HL-60 (cell line): Measurements from ENCODE around the gene CLUH.
A peak's percentile ranks its signal among the peaks of the same experiment; 100 is the strongest.

Experiments
- DNase-seq, 2 experiments: peaks; one replicate each; pipeline ENCODE4 v3.0.0-alpha.2; 2010 to 2020; ENCODE audit warnings: low read depth in 1 of 2, low spot score in 1 of 2
- H3K27ac ChIP-seq: fragments of 250-450 bp; sonication (Bioruptor Pico); replicated peaks from 2 replicates; pipeline ENCODE4 v1.5.1; 2020; ENCODE audit warnings: mild to moderate bottlenecking, moderate library complexity
- H3K27me3 ChIP-seq: fragments of 250-450 bp; sonication (Bioruptor Pico); 2 replicates; pipeline ENCODE4 v1.5.1; 2021; ENCODE audit warnings: mild to moderate bottlenecking, moderate library complexity; ENCODE audit not compliant: insufficient read depth, poor library complexity, severe bottlenecking
- H3K4me3 ChIP-seq: replicated peaks from 2 replicates; pipeline ENCODE4 v1.5.1; 2011; ENCODE audit warnings: mild to moderate bottlenecking, control low read depth, low read length; ENCODE audit not compliant: insufficient read depth
- GABPA ChIP-seq: IDR thresholded peaks from 2 replicates; pipeline ENCODE4 v1.6.1; 2012; ENCODE audit warnings: low read depth
- POLR2AphosphoS5 ChIP-seq: IDR thresholded peaks from 2 replicates; pipeline ENCODE4 v1.6.1; 2012; ENCODE audit warnings: low read depth
- SPI1 ChIP-seq: IDR thresholded peaks from 2 replicates; pipeline ENCODE4 v1.6.1; 2012; ENCODE audit warnings: low read depth, mild to moderate bottlenecking, borderline replicate concordance
- TF ChIP-seq, protein P1 (sequence below): IDR thresholded peaks from one replicate; pipeline ENCODE4 v1.5.1; 2011; ENCODE audit warnings: low read length, control low read depth, inconsistent platforms; ENCODE audit not compliant: insufficient read depth
- TF ChIP-seq, protein P2 (sequence below): IDR thresholded peaks from 2 replicates; pipeline ENCODE4 v1.6.1; 2012; ENCODE audit warnings: low read depth; ENCODE audit not compliant: insufficient replicate concordance

Gene CLUH

DNA sequence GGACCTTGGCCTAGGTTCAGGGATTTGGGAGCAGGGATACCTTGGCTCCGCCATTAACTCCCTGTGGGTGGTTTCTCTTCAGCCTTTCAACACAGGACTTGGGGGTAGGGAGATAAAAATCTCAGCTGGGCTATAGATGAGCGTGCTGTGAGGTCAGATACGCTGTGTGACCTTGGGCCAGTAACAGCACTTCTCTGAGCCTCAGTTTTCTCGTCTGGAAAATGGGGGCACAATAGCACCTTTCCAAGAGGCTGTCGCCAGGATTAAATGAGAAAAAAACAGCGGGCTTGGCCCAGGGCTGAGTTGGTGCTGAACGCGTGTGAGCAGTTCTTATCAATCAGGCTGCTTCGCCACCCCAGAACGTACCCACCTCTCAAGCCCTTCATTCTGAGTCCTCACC, 20.2 kb upstream of the CLUH start:
- no peak overlapping the region for H3K27ac ChIP-seq
- no peak for DNase-seq
- H3K27me3 ChIP-seq: no peaks in the 10 kb centered on the region
- no peak overlapping the region for H3K4me3 ChIP-seq
- TF ChIP-seq POLR2AphosphoS5 (no peak), SPI1 (no peak), GABPA (no peak)
- TF ChIP-seq, protein P1, sequence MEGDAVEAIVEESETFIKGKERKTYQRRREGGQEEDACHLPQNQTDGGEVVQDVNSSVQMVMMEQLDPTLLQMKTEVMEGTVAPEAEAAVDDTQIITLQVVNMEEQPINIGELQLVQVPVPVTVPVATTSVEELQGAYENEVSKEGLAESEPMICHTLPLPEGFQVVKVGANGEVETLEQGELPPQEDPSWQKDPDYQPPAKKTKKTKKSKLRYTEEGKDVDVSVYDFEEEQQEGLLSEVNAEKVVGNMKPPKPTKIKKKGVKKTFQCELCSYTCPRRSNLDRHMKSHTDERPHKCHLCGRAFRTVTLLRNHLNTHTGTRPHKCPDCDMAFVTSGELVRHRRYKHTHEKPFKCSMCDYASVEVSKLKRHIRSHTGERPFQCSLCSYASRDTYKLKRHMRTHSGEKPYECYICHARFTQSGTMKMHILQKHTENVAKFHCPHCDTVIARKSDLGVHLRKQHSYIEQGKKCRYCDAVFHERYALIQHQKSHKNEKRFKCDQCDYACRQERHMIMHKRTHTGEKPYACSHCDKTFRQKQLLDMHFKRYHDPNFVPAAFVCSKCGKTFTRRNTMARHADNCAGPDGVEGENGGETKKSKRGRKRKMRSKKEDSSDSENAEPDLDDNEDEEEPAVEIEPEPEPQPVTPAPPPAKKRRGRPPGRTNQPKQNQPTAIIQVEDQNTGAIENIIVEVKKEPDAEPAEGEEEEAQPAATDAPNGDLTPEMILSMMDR: no peak

DNA sequence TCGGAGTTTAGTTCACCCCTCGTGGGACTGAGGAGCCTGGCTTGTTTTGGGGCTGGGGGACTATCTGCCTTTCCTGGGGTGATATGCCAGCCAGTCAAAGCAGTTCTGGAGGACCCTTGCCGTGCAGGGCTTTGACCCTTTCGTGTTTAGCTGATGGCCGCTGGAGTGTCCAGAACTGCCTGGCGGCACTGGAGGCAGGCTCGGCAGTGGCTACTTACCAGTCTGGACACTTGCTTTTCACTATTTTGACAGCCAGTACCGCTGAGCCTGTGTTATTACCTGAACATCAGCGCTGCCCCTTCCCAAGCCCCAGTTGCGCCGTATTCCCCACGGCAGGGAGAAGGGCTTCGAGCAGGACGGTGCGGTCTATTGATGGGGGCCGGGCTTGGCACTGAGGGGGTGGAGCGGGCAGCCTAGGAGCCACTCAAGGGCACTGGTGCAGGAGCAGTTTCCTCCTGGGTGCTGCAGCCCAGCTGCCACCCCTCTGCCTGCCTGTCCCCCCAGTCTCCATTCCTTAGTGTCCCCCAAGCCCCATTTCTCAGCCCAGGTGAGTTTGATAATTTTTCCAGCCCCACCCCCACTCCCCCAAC, 19.3 kb upstream of the CLUH start:
- H3K27ac ChIP-seq: no peak overlapping the region
- H3K4me3 ChIP-seq: no peak overlapping the region
- TF ChIP-seq, protein P2, sequence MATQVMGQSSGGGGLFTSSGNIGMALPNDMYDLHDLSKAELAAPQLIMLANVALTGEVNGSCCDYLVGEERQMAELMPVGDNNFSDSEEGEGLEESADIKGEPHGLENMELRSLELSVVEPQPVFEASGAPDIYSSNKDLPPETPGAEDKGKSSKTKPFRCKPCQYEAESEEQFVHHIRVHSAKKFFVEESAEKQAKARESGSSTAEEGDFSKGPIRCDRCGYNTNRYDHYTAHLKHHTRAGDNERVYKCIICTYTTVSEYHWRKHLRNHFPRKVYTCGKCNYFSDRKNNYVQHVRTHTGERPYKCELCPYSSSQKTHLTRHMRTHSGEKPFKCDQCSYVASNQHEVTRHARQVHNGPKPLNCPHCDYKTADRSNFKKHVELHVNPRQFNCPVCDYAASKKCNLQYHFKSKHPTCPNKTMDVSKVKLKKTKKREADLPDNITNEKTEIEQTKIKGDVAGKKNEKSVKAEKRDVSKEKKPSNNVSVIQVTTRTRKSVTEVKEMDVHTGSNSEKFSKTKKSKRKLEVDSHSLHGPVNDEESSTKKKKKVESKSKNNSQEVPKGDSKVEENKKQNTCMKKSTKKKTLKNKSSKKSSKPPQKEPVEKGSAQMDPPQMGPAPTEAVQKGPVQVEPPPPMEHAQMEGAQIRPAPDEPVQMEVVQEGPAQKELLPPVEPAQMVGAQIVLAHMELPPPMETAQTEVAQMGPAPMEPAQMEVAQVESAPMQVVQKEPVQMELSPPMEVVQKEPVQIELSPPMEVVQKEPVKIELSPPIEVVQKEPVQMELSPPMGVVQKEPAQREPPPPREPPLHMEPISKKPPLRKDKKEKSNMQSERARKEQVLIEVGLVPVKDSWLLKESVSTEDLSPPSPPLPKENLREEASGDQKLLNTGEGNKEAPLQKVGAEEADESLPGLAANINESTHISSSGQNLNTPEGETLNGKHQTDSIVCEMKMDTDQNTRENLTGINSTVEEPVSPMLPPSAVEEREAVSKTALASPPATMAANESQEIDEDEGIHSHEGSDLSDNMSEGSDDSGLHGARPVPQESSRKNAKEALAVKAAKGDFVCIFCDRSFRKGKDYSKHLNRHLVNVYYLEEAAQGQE: no peak
- no peak for TF ChIP-seq SPI1
- TF ChIP-seq, protein P1: no peak
- no peak for TF ChIP-seq POLR2AphosphoS5
- no peak for TF ChIP-seq GABPA
- no peak for DNase-seq
- no peaks in the 10 kb centered on the region for H3K27me3 ChIP-seq

DNA sequence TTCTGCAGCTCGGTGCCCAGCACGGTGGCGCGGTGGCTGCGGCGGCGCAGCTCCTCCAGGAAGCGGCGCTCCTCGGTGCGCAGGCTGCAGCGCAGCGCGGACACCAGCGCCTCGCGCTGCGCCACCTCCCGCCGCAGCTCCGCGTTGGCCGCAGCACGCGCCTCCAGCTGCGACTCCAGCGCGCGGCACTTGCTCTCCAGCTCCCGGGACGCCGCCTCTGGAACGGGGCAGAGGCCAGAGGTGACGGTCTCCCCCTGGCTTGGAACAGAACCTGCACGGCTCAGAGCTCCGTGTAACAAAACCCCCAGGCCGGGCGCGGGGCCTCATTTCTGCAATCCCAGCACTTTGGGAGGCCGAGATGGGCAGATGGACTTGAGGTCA, 13.2 kb upstream of the CLUH start:
- DNase-seq: peak in 1 of 2 experiments; percentile 16

More for the DNA sequence above, 13.2 kb upstream of the CLUH start:
- no peak for TF ChIP-seq POLR2AphosphoS5
- TF ChIP-seq, protein P1: no peak
- TF ChIP-seq SPI1: no peak
- TF ChIP-seq, protein P2: no peak
- TF ChIP-seq GABPA: no peak
- Histone ChIP-seq H3K27ac (no peak overlapping the region), H3K4me3 (no peak overlapping the region), H3K27me3 (no peaks in the 10 kb centered on the region)
